Gastrocnemius medialis (tissue), 4 donors: ENCODE results near the gene MAGI1.

Experiments used
- POLR2A ChIP-seq, 2 donors: fragments of 450-650 bp; IDR thresholded peaks; one replicate each; pipeline ENCODE4 v1.6.1; 2017; ENCODE audit warnings: antibody characterized with exemption in 2 of 2, mild to moderate bottlenecking in 2 of 2, moderate library complexity in 2 of 2
- TF ChIP-seq, protein P1 (sequence below), 5 experiments: fragments of 450-650 bp in 3 of 5; fragments of 200-600 bp in 2 of 5; sonication (generic) in 2 of 5; IDR thresholded peaks in 4 of 5; conservative IDR thresholded peaks in 1 of 5; 1 replicate in 4 of 5; 2 replicates in 1 of 5; pipeline ENCODE4 v1.5.1; 2016 to 2019; ENCODE audit warnings: antibody characterized with exemption in 5 of 5, mild to moderate bottlenecking in 3 of 5, moderate library complexity in 3 of 5

DNA sequence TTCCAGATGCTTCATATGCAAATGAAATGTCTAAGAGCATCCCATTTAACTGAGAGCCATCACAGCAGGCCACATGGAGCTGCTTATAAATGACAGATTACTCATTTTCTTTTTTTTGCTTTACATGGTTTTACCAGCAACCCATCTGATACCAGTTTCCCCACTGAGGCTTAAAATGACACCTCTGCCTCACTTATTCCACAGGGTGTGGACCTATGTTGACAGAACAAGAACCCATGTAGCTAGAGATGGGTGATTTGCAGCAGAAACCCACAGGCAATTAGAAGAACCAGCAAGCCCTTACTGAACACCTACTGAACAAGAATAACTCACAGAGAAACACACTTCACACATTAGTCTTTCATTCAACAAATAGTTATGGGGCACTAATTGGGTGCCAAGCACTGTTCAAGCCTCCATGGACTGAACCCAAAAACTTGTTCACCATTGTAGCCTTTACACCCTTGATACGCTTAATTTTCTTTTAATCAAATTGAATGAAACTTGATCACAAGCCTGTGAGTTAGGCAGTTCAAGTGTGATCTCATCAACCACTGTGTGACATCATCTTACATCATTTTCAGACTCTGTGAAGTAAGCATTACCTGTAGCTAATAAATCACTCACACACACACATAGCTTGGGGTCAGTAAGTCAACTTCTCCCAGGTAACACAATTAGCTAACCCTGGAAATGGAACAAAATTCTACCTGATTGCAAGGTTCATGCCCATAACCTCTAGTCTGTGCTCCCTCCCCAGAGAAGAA is 45.4 kb downstream of the MAGI1 start:
- TF ChIP-seq, protein P1, sequence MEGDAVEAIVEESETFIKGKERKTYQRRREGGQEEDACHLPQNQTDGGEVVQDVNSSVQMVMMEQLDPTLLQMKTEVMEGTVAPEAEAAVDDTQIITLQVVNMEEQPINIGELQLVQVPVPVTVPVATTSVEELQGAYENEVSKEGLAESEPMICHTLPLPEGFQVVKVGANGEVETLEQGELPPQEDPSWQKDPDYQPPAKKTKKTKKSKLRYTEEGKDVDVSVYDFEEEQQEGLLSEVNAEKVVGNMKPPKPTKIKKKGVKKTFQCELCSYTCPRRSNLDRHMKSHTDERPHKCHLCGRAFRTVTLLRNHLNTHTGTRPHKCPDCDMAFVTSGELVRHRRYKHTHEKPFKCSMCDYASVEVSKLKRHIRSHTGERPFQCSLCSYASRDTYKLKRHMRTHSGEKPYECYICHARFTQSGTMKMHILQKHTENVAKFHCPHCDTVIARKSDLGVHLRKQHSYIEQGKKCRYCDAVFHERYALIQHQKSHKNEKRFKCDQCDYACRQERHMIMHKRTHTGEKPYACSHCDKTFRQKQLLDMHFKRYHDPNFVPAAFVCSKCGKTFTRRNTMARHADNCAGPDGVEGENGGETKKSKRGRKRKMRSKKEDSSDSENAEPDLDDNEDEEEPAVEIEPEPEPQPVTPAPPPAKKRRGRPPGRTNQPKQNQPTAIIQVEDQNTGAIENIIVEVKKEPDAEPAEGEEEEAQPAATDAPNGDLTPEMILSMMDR (IDR thresholded peaks at IDR 0.05 in 4 of 5, conservative IDR thresholded peaks at IDR 0.05 in 1 of 5): no peak
- TF ChIP-seq POLR2A (IDR thresholded peaks at IDR 0.05): no peak
